ENCODE measurements around the gene SYNE1. TPM values are rescaled to one million over a fixed set of nuclear protein-coding genes. Genes with fewer than 3 reads are reported as not detected.
"Not testable (repeated sequence)": the region's sequence is repeated elsewhere in the genome, so short reads cannot be mapped to it uniquely, and the experiment has no call there.

Gene SYNE1
- total and polyA plus RNA-seq, 9 donors, result 70.4 to 279 (median 154) TPM

- no peak for DNase-seq
- no peak overlapping the region for H3K4me3 ChIP-seq
- H3K4me1 ChIP-seq (ENCODE audit: insufficient read depth), result peaks cover 5% of the 10 kb centered on the region
- 89 to 93% (median 91%) methylated on average over 6 of the region's 6 CpGs for WGBS, 3 donors
- TF ChIP-seq CTCF (IDR thresholded peaks at IDR 0.05) (no peak), EP300 (IDR thresholded peaks at IDR 0.05) (no peak), POLR2A (IDR thresholded peaks at IDR 0.05) (no peak)
- intact Hi-C loops (cut with DNase I), result no loop called here
- no peaks in the 10 kb centered on the region for H3K9me3 ChIP-seq
- H3K36me3 ChIP-seq, result no peaks in the 10 kb centered on the region
- H3K27ac ChIP-seq, result no peak overlapping the region
- H3K27me3 ChIP-seq, result no peaks in the 10 kb centered on the region
Observed at GRCh38 chr6:152147269-152147668, 489.9 kb downstream of the SYNE1 start.

GRCh38 chr6:152146385-152146784 lies 490.8 kb downstream of the SYNE1 start:
- no peaks in the 10 kb centered on the region for H3K27me3 ChIP-seq
- H3K4me3 ChIP-seq, result no peak overlapping the region
- peaks cover 5% of the 10 kb centered on the region for H3K4me1 ChIP-seq (ENCODE audit: insufficient read depth)
- TF ChIP-seq CTCF (IDR thresholded peaks at IDR 0.05) (no peak), POLR2A (IDR thresholded peaks at IDR 0.05) (no peak), EP300 (IDR thresholded peaks at IDR 0.05) (no peak)
- intact Hi-C loops (cut with DNase I), result no loop called here
- H3K9me3 ChIP-seq, result no peaks in the 10 kb centered on the region
- no peak overlapping the region for H3K27ac ChIP-seq
- DNase-seq, result no peak
- WGBS, 3 donors, result 74 to 92% (median 84%) methylated on average over 1 of the region's 1 CpG
- H3K36me3 ChIP-seq, result no peaks in the 10 kb centered on the region

- TF ChIP-seq CTCF (IDR thresholded peaks at IDR 0.05), result no peak
- TF ChIP-seq EP300 (IDR thresholded peaks at IDR 0.05), result no peak
- TF ChIP-seq POLR2A (IDR thresholded peaks at IDR 0.05), result no peak
- Histone ChIP-seq H3K27ac (peak overlapping the region; percentile 3 to 78), H3K9me3 (no peaks in the 10 kb centered on the region), H3K4me3 (no peak overlapping the region), H3K36me3 (no peaks in the 10 kb centered on the region), H3K27me3 (no peaks in the 10 kb centered on the region), H3K4me1 (ENCODE audit: insufficient read depth) (peaks cover 5% of the 10 kb centered on the region)
- WGBS, 3 donors, result 23 to 49% (median 26%) methylated on average over 11 of the region's 11 CpGs
- DNase-seq, result peak; percentile 39 to 62 (median 45)
- intact Hi-C loops (cut with DNase I), result no loop called here
Observed at GRCh38 chr6:152143359-152143758, 493.8 kb downstream of the SYNE1 start.

- H3K36me3 ChIP-seq, result no peaks in the 10 kb centered on the region
Observed at GRCh38 chr6:152142105-152142504, 495.1 kb downstream of the SYNE1 start.

GRCh38 chr6:152138344-152138743 lies 498.8 kb downstream of the SYNE1 start:
- 95 to 97% (median 97%) methylated on average over 6 of the region's 6 CpGs for WGBS, 3 donors
- intact Hi-C loops (cut with DNase I); H3K4me1 ChIP-seq (ENCODE audit: insufficient read depth); DNase-seq; H3K27ac ChIP-seq; H3K9me3 ChIP-seq; H3K36me3 ChIP-seq; H3K4me3 ChIP-seq; H3K27me3 ChIP-seq: not testable (repeated sequence)

More at GRCh38 chr6:152142105-152142504, 495.1 kb downstream of the SYNE1 start:
- Histone ChIP-seq H3K4me1 (ENCODE audit: insufficient read depth) (peaks cover 5% of the 10 kb centered on the region), H3K27me3 (no peaks in the 10 kb centered on the region), H3K4me3 (no peak overlapping the region), H3K9me3 (no peaks in the 10 kb centered on the region), H3K27ac (peak overlapping the region in 1 of 2 donors; percentile 78)
- DNase-seq, result no peak
- intact Hi-C loops (cut with DNase I), result no loop called here
- TF ChIP-seq POLR2A (IDR thresholded peaks at IDR 0.05) (no peak), EP300 (IDR thresholded peaks at IDR 0.05) (no peak), CTCF (IDR thresholded peaks at IDR 0.05) (no peak)
- 31 to 42% (median 40%) methylated on average over 5 of the region's 5 CpGs for WGBS, 3 donors

Data from ovary (tissue), 9 donors.